GM12892 (cell line): Measurements from ENCODE around the gene SYNPR.

ENCODE experiments used
- POLR2A ChIP-seq: IDR thresholded peaks from 2 replicates; pipeline ENCODE4 v1.6.1; 2011; ENCODE audit warnings: low read depth, low read length, control low read depth
- POLR2AphosphoS5 ChIP-seq: IDR thresholded peaks from 2 replicates; pipeline ENCODE4 v1.6.1; 2011; ENCODE audit warnings: low read depth, low read length, control low read depth

DNA sequence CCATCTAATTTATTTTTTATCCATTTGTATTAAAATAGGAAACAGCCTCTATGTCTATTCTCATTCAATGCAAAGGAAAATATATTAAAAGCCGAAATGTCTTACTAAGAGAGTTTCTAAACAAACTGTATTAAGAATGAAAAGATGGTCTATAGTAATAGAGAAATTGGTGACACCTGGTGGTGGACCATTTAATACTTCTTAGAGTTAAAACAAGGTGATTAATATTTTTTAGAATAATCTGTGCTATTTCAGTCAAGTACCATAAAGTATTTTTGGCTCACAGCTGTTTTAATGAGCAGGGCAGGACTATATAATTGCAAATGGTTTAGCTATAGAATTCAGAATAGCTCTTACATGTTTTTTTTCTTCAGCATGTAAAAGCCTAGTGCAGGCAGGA is 55.7 kb downstream of the SYNPR start:
- no peak for TF ChIP-seq POLR2AphosphoS5
- no peak for TF ChIP-seq POLR2A
